Hepatocyte (in vitro differentiated cells): ENCODE measurements around the gene CRNKL1. TPM values are rescaled to one million over a fixed set of nuclear protein-coding genes. Genes with fewer than 3 reads are reported as not detected.

Experiments
- DNase-seq: peaks from one replicate; pipeline ENCODE4 v3.0.0-alpha.2; 2016; ENCODE audit warnings: low spot score
- H2AFZ ChIP-seq: fragments of 200-600 bp; sonication (generic); 2 replicates; pipeline ENCODE4 v1.6.0; 2016; ENCODE audit warnings: antibody characterized with exemption, mild to moderate bottlenecking
- H3K27ac ChIP-seq: fragments of 200-600 bp; sonication (generic); 2 replicates; pipeline ENCODE4 v1.5.1; 2016; ENCODE audit warnings: mild to moderate bottlenecking
- H3K27me3 ChIP-seq: fragments of 200-600 bp; sonication (generic); 2 replicates; pipeline ENCODE4 v1.6.1; 2016
- H3K36me3 ChIP-seq: fragments of 200-600 bp; sonication (generic); replicated peaks from 2 replicates; pipeline ENCODE4 v1.5.1; 2016; ENCODE audit warnings: low read depth; ENCODE audit not compliant: insufficient read depth
- H3K4me1 ChIP-seq: fragments of 200-600 bp; sonication (generic); 2 replicates; pipeline ENCODE4 v1.5.1; 2016; ENCODE audit warnings: mild to moderate bottlenecking, moderate library complexity; ENCODE audit not compliant: insufficient read depth
- H3K4me2 ChIP-seq: fragments of 200-600 bp; sonication (generic); 2 replicates; pipeline ENCODE4 v1.6.0; 2016
- H3K4me3 ChIP-seq: fragments of 200-600 bp; sonication (generic); 2 replicates; pipeline ENCODE4 v1.5.1; 2016; ENCODE audit warnings: mild to moderate bottlenecking
- H3K79me2 ChIP-seq: fragments of 200-600 bp; sonication (generic); 2 replicates; pipeline ENCODE4 v1.6.0; 2017; ENCODE audit warnings: mild to moderate bottlenecking
- H3K9me2 ChIP-seq: fragments of 200-600 bp; sonication (generic); replicated peaks from 2 replicates; pipeline ENCODE4 v1.6.0; 2017; ENCODE audit warnings: mild to moderate bottlenecking; ENCODE audit not compliant: insufficient read depth
- H3K9me3 ChIP-seq: fragments of 200-600 bp; sonication (generic); 2 replicates; pipeline ENCODE4 v1.5.1; 2016; ENCODE audit warnings: low read depth, mild to moderate bottlenecking
- H4K20me1 ChIP-seq: fragments of 200-600 bp; sonication (generic); 2 replicates; pipeline ENCODE4 v1.6.0; 2016; ENCODE audit warnings: mild to moderate bottlenecking; ENCODE audit not compliant: insufficient read depth, poor library complexity, severe bottlenecking
- CTCF ChIP-seq: fragments of 200-600 bp; sonication (generic); IDR thresholded peaks from 2 replicates; pipeline ENCODE4 v1.5.1; 2016; ENCODE audit warnings: antibody characterized with exemption, mild to moderate bottlenecking; ENCODE audit not compliant: poor library complexity
- EZH2 ChIP-seq: fragments of 200-600 bp; sonication (generic); IDR thresholded peaks from 2 replicates; pipeline ENCODE4 v1.6.1; 2016; ENCODE audit warnings: antibody characterized with exemption, mild to moderate bottlenecking, borderline replicate concordance
- EZH2phosphoT487 ChIP-seq: fragments of 200-600 bp; sonication (generic); IDR thresholded peaks from one replicate; pipeline ENCODE4 v1.6.1; 2018; ENCODE audit warnings: antibody characterized with exemption, mild to moderate bottlenecking, low read depth, moderate library complexity; ENCODE audit not compliant: unreplicated experiment, severe bottlenecking
- WGBS: methylation state at CpG from one replicate; pipeline ENCODE4 v1.1.6; 2016; ENCODE audit warnings: low lambda C conversion rate; ENCODE audit errors: missing lambda C conversion rate; 5-methylcytosine and 5-hydroxymethylcytosine counted together
- polyA plus RNA-seq: library from polyadenylated mRNA; unstranded; fragments of >200 nt; fragmentation: Nextera tagmentation; extraction: Ambion mirVana; gene quantifications from 2 replicates; pipeline ENCODE4 v1.2.1, GENCODE V29; 2016
- total RNA-seq: library from RNA; depleted of rRNA; stranded (reverse); fragments of >200 nt; gene quantifications from 2 replicates; pipeline ENCODE4 v1.2.3, GENCODE V29; 2014

Gene CRNKL1
- total and polyA plus RNA-seq, 2 experiments from 2014 or later: 14.6 to 25.4 TPM

DNA sequence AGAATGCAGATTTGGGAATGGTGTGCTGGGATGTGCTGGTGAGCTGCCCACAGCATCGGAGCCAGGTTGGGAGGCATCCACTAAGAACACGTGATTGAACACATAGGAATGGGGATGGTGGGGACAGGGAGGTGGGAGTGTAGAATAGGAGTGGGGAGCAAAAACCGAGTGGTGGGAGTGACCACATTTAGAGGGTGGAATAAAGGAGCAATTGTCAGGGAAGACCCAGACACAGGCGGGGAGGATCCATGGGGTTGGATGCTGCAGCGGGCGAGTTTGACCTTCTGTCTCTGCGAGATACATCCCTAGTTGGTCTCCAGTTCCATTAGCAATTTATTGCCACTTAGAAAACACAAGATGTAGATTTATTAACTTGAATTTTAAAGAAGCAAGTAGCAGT lies 30.4 kb downstream of the CRNKL1 start:
- no peaks in the 10 kb centered on the region for H3K9me3 ChIP-seq
- H2AFZ ChIP-seq: no peak overlapping the region
- H3K79me2 ChIP-seq: peaks cover 96% of the 10 kb centered on the region
- H3K27me3 ChIP-seq: no peaks in the 10 kb centered on the region
- no peak for DNase-seq
- H3K4me1 ChIP-seq: peaks cover 17% of the 10 kb centered on the region
- TF ChIP-seq EZH2phosphoT487 (no peak), EZH2 (no peak), CTCF (no peak)
- no peak overlapping the region for H3K4me3 ChIP-seq
- no peaks in the 10 kb centered on the region for H3K9me2 ChIP-seq
- H4K20me1 ChIP-seq: peaks cover 6% of the 10 kb centered on the region
- no peaks in the 10 kb centered on the region for H3K36me3 ChIP-seq
- no peak overlapping the region for H3K4me2 ChIP-seq
- no peak overlapping the region for H3K27ac ChIP-seq
- 87% methylated on average over 7 of the region's 7 CpGs for WGBS

DNA sequence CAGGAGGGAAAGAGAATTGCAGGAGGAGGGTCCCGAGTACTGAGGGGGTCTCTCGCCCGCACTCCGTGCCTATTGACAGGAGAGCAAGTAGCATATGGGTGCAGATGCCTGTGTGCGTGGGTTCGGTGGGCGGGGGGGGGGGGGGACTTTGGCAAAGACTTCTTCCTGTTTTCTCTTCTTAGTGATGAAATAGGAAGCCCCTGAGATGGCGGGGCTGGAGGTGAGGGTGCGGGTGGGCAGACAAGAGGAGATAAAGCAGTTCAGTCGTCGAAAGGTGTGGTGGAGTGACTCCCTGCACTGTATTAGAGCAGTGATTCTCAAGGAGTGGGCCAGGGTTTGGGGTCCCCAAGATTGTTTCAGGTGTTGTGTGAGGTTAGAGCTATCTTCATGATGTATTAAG lies 31.4 kb downstream of the CRNKL1 start:
- H3K4me2 ChIP-seq: no peak overlapping the region
- H3K27ac ChIP-seq: no peak overlapping the region
- no peak for DNase-seq
- no peaks in the 10 kb centered on the region for H3K36me3 ChIP-seq
- H2AFZ ChIP-seq: no peak overlapping the region
- H4K20me1 ChIP-seq: peaks cover 6% of the 10 kb centered on the region
- no peaks in the 10 kb centered on the region for H3K9me3 ChIP-seq
- no peaks in the 10 kb centered on the region for H3K27me3 ChIP-seq
- peaks cover 17% of the 10 kb centered on the region for H3K4me1 ChIP-seq
- H3K79me2 ChIP-seq: peaks cover 87% of the 10 kb centered on the region
- TF ChIP-seq EZH2phosphoT487 (no peak), CTCF (no peak), EZH2 (no peak)
- H3K9me2 ChIP-seq: no peaks in the 10 kb centered on the region
- 94% methylated on average over 10 of the region's 11 CpGs for WGBS
- no peak overlapping the region for H3K4me3 ChIP-seq

- Histone ChIP-seq H3K4me1 (peaks cover 27% of the 10 kb centered on the region), H3K9me3 (no peaks in the 10 kb centered on the region), H3K36me3 (no peaks in the 10 kb centered on the region), H3K9me2 (no peaks in the 10 kb centered on the region), H3K27ac (no peak overlapping the region), H3K4me2 (peak overlapping the region; percentile 97), H3K79me2 (peaks cover 69% of the 10 kb centered on the region), H4K20me1 (peaks cover 6% of the 10 kb centered on the region), H2AFZ (no peak overlapping the region), H3K27me3 (no peaks in the 10 kb centered on the region), H3K4me3 (no peak overlapping the region)
- WGBS: 93% methylated on average over 2 of the region's 2 CpGs
- no peak for DNase-seq
- no peak for TF ChIP-seq EZH2
- TF ChIP-seq CTCF: no peak
- no peak for TF ChIP-seq EZH2phosphoT487
Observed at GRCh38 chr20:20019123-20019522, 33.1 kb downstream of the CRNKL1 start.

DNA sequence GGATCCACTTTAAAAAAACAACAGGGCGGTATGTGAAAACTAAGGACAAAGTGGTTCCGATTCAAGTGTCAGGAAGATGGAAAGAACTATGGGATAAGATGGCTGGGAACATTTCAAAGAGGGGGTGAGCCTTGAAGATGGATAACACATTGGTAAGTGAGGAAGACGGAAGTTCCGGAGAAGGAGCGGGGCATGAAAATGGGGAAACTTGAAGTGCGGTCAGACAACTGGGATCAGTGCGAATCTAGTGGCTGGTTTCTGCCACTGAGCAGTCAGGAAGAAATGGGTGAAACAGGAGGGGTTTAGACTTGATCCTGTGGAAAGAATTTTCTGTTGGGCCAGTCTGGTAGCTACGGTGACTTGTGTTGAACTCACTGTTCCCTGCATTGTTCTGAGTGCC lies 33.9 kb downstream of the CRNKL1 start:
- peak overlapping the region; percentile 83 for H3K27ac ChIP-seq

More for the DNA sequence above, 33.9 kb downstream of the CRNKL1 start:
- Histone ChIP-seq H3K36me3 (no peaks in the 10 kb centered on the region), H3K27me3 (no peaks in the 10 kb centered on the region), H3K4me3 (peak overlapping the region; percentile 81), H3K9me3 (no peaks in the 10 kb centered on the region), H3K4me2 (peak overlapping the region; percentile 97), H4K20me1 (peaks cover 6% of the 10 kb centered on the region), H3K4me1 (peaks cover 27% of the 10 kb centered on the region), H3K79me2 (peaks cover 62% of the 10 kb centered on the region), H2AFZ (no peak overlapping the region), H3K9me2 (no peaks in the 10 kb centered on the region)
- DNase-seq: no peak
- WGBS: 89% methylated on average over 8 of the region's 8 CpGs
- TF ChIP-seq EZH2 (no peak), CTCF (no peak), EZH2phosphoT487 (no peak)
